HG02623 (cell line): ENCODE results near the gene DMD.

Source experiments
- ATAC-seq: cut with Tn5 transposase; IDR thresholded peaks from one replicate; pipeline ENCODE4 v1.9.1; 2021; ENCODE audit warnings: moderate library complexity; ENCODE audit not compliant: unreplicated experiment

DMD gene

DNA sequence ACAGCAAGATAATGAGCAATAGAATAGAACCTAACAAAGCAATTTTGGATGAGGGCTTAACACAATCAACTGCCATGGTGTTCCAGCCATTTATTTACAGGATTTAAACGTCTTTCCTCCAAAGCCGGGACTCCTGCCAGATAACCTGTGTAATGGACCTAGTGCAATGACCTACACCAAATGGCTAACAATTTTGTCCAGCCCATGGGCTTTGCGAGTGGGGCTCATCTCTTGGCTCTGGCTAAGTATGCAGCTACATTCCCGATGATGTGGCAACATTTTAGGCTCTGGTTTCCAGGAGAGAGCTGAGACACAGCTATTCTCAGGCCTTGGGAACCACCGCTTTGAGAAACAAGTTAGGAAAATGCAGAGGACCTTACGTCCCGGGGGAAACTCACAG lies 1317.2 kb downstream of the DMD start:
- ATAC-seq: no peak

DNA sequence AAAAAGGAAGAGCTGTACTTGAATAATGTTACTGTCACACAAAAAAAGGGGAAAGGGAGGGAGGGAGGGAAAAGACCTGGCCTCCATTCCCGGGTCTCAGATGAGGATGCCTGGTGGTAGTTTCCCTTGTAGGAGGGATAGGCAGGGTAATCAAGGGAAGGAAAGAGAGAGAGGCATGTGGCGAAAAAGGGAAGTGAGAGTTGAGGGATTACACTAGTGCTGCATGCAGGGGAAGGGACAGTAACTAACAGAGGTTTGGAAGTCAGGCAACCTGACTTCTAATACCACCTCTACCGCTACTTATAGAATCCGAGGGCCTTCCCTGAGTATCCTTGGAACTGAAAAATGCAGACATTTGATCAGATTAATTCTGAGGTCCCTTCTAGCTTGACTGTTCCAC lies 1317.8 kb downstream of the DMD start:
- no peak for ATAC-seq

DNA sequence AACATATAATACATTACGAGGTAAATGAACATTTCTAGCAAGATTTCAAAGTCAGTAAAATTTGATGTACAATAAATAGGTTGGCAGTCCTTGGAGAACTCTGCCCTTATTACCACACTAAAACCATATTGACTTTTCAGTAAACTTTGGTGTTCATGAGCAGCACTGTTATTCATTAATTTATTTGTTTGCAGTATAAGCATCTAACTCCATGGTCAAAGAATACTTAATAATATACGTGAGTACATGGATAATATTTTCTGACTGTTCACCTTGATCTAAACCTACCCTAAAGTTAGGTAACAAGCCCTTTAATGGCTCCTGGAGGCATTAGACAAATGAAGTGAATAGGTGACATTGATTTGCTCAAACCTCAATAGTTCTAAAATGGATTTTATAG lies 1322.3 kb downstream of the DMD start:
- ATAC-seq: no peak

DNA sequence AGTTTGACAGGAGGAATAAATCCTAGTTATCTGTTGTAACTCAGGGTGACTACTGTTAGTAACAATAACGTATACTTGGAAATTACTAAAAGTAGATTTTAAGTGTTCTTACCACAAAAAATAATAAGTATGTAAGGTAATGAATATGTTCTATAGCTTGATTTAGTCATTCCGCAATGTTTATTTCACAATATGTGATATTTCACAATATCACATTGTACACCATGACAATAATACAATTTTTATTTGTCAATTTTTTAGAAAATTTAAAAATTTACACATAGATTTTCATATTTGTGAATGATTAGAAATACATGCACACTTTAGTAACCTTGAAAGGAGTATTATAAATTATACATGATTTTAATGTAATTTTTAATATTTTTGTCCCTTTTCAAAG lies 1326.8 kb downstream of the DMD start:
- no peak for ATAC-seq

DNA sequence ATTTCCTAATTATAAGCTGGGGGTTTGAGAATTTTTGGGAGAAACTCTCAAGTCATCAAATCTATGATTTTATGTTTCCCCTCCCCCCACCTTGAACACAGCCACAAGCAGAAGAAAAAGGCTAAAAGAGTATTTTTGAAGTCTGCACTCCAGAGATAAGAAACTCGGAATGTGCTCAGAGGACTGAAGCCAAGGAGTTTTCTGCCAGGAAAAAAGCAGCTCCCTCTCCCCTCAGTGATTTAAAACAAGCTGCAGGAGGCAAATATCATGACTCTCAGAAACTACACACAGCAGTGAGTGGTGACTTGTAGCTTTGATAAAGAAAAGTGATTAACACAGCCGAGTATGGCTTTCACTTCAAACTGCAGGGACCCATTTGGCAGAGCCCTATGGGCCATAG lies 1339.3 kb downstream of the DMD start:
- no peak for ATAC-seq

DNA sequence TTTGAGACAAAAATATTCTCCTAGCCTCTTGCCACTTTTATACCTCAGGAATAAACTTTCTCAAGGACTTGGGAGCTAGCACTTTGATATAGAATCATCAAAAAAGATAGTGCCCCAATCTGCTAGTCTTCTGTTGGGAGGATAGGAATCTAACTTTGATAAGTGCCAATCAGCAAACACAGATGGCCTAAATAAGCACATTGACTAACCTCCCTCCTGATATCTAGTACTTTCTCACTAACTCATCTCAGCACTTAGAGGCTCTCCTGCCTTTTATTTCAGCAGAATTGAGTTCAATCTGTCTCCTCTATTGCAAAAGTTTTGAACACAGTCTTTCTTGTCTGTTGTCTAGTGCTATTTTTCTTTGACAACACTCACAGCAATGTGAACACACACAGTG lies 1341.1 kb downstream of the DMD start:
- ATAC-seq: no peak

DNA sequence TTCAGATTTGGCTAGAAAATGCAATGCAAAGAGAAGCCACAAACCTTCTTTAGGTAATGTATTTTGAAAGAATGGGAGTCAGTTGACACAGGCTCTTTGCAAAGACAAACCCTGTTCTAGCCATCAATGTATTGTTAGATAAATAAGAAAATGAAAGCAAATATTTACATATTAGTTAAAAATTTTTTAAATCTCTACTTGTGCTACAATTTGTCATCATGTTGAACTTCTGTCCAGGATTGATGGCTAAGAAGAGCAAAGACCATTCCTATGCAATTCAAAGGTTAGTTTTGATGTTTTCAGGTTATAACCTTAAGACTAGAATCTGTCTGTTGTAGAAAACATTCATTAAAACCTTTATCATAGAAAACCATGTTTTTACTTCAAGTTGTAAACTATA lies 1350.7 kb downstream of the DMD start:
- no peak for ATAC-seq

DNA sequence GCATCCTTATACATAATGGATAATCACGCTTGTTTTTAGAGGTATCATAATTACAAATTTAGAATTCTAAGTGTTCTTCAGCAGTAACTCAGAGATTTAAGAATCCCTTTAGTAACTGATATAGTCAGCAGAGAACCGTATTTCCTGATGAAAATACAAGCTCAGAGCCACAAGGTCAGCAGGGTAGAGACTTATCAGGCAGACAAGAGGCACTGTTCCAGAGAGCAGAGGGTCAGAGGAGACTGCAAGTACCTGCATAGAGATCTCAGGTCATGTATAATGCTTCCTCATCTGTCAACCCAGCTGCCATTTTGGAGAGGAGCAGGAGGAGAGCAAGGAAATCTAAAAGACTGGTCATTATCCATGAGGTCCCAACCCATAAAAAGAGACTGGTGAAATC lies 1352.4 kb downstream of the DMD start:
- no peak for ATAC-seq

DNA sequence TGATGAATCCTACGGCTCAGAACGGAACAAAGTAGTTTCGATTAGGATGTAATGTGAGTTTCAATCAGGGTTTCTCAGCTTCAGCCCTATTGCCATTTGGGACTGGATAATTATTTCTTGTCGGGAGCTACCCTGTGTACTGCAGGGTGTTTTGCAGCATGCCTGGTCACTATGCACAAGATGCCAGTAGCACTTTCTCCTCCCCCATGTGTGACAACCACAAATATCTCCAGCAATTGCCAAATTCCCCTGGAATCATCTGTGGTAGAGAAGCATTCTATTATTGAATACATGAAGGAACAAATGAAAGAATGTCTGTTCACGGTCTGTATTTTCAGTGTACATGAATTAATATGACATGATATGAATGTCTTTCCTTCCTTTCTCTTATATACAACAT lies 1356.6 kb downstream of the DMD start:
- no peak for ATAC-seq

DNA sequence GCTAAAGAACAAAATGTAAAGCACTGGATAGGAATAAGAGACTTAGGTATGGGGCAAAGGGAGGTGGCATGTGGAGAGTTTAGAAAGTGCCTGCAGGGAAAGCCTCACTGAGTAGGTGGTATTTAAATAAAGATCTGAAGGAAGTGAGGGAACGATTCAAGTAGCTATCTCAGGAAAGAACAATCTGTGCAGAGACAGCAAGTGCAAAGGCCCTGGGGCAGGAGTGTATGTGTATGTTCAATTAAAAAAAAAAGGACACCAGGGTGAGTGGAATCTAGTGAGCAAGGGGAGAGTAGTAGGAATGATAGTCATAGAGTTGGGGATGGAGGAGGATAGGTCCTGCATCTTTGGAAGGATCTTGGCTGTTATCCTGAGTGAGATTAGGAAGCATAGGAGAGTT lies 1359.6 kb downstream of the DMD start:
- no peak for ATAC-seq

DNA sequence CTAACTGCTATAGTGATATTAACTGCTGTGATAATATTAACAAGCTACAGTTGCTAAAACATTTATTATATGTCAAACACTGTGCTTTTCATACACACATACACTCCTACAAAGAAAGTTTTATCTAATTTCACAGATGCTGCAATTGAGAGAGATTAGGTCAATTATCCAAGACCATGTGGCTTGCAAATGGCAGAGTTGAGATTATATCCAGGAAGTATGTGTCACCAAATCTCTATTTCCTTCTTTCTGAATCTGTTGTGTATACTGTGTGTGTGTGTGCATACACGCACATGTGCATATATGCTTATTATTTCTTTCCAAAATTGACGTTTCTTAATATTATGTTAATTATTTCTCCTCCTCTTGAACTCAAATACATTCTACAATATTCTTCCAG lies 1363.6 kb downstream of the DMD start:
- no peak for ATAC-seq

DNA sequence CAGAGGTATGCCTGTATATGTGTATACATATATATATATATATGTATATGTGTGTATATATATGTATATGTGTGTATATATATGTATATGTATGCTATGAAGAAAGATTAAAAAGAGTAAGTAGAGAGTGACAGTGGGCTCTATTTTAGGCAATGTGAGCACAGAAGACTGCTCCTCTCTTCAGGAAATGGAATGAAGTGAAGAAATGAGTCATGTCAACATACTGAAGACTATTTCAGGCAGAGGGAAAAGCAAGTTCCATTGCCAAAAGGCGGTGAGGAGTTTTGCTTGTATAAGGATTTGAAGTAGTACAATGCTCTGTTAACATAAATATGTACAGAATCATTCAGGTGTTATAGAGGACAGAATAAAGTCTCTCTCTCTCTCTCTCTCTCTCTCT lies 1366.3 kb downstream of the DMD start:
- ATAC-seq: no peak

DNA sequence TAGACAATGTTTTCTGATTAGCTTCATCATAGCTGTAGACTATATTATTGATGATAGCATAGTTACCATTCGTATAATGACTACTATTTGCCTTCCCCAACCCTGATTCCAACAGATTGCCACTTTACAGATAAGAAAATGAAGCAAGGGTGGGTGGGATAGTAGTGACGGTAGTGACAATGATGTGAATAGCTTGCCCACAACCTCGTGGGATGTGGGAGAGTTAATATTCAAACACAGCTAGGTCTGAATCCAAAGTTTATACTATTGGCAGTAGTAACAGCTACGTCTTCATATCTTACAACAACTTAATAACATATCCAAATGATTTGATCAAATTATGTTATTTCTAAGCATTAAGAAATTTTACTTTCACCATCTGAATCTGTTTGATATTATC lies 1372.7 kb downstream of the DMD start:
- no peak for ATAC-seq

DNA sequence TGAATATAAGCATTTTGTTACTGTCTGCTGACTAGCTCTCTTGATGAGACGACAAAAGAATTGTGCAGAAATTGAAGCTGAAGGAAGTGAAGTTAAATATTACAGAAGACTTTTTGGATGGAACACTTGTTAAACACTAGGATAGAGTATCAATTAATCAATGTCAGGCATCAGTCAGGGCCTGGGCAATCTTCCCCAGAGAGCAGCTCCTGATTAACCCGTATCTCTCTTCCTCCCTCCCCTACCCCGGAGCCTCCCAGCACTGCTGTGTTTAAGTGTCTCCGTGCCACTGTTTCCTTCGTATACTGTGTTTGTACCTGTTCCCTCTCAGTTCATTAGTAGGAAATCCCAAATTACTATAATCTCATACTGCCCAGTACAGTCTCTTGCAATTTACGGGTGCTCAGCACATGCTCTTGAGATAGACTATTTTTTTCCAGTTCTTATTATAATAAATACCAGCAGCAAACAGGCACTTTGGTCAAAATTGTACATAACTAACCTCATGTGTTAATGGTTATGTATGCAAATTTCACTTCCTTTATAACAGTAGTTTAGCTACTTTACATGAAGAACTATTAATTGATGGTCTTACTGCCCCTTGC lies 1373.8 kb downstream of the DMD start:
- ATAC-seq: no peak

DNA sequence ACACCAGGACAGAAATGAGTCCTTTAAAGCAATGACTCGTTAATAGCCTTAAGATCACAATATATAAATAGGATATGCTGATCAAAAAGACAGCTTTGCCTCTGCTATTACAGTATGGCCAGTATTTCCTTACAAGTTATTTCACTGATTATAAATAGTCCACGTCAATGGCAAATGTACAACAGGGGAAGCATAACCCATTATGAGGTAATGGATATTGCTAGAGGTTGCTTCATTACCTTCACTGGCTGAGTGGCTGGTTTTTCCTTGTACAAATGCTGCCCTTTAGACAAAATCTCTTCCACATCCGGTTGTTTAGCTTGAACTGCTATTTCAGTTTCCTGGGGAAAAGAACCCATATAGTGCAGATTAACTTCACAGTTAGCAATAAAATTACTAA lies 1374.9 kb downstream of the DMD start:
- ATAC-seq: no peak

DNA sequence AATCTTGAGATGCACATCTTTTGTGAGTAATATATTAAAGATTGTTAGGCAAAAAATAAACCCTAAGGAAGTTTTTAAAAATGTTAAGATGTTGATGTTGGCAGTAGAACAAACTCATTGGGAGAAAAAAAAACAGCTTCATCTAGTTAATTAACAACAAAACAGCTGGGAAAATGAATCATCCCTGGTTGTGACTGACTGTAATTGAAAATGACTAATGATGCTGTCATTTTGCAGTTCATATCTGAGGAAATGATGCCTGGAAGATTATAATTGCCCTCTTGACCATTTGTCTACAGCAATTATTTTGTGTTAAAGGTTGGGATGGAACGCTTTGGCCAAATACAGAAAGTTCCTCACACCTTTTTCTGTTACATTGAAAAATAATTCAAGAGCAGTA lies 1379.1 kb downstream of the DMD start:
- no peak for ATAC-seq

DNA sequence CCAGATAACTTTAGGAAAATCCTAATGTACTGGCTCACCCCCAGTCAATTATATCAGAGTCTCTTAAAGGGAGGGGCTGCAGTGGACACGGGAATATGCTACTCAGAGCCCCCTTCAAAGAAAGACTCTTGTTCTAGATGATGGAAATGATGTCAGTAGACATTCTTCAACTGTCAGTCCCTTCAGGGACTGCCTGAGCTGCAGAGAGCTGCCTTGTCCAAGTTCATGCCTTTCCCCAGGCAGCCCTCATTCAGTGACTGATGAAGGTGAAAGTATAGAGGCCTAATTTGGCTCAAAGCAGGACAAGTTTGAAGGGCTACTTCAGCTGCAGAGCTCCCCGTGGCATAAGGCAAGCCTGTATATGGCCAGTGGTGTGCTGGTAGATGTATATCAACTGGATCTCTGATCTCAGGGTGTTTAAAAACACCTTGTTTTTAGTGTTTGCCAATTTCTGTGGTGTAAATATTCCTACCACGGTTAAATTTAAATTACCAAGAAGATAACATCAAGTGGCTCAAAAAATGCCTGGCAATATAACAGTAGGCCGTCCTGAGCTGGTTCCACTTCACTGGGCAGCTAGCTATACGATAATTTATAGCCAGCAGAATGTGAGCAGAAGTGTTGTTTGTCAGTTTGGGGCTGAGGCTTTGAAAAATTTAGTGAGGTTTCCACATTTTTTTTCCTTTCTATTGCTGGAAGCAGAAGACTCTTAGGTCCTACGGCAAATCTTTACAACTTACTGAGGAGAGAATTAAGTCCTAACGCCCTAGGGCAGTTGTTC lies 1390.7 kb downstream of the DMD start:
- ATAC-seq: no peak

DNA sequence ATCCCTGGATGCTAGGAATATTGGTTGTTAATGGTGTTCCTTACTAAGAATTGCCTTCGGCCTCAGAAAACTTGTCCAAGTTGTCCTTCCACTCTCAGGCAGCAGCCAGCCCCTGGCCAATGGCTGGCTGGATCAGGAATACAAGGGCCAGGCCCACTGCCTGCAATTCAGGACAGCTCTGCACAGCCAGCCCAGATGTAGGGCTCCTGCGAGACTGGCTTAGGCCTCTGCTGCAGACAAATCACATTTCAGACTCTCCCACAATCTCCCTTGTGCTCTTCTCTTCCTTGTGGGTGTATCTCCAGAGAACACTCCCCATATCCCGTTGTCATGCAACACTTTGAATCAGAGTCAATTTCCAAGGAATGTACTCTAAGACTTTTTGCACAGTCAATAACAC lies 1391.9 kb downstream of the DMD start:
- no peak for ATAC-seq

DNA sequence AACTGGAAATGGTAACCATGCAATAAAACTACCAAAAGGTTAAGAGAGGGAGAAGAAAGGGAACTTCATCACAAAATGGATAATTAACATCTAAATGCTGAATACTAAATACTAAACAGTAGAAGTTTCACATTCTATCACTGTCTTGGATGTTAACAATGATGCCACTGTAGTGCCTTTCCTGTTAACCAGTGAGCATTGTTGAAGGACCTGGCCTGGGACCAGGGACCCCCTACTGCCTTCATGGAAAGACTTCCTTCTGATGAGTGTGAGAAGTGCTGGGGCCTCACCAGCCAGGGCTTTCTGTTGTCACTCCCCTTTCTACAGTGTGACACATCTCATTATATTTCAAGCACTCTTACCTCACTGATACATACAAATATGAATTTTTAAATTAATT lies 1400.2 kb downstream of the DMD start:
- ATAC-seq: no peak

DNA sequence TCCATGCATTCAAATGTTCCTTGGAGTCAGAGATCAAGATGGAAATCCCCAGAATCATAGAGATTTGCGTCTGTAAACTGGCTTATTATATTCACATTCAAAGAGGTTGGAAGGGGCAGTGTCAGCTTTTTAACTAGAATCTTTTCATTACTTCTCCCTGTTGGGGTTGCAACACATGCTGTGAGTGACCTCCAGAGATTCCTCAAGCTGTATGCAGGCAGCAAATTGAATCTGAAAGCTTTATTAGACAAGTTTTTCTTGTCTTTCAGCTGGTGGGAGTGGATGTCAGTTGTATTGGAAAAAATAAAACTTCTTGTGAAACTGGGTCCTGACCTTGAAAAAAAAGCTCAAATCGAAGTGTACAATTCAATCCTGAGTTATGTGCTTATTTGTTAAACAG lies 1403.0 kb downstream of the DMD start:
- ATAC-seq: no peak

DNA sequence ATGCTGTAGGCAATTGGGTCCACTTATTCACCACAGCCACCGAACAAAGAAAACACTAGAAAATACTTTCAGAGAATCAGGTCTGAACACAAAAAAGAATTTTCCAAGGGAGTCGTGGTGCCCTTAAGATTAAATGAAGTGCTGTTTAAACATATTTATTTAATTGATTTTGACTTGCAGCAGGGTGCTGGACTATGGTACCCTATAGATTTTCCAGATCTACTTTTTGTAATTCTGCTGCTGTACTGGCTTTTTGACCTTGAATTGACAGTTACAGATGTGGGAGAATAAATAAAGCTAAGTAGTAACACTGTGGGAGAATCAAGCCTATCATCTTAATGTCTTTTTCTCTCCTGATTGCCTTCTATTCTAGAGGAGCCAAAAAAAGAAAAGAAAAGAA lies 1404.2 kb downstream of the DMD start:
- ATAC-seq: no peak

DNA sequence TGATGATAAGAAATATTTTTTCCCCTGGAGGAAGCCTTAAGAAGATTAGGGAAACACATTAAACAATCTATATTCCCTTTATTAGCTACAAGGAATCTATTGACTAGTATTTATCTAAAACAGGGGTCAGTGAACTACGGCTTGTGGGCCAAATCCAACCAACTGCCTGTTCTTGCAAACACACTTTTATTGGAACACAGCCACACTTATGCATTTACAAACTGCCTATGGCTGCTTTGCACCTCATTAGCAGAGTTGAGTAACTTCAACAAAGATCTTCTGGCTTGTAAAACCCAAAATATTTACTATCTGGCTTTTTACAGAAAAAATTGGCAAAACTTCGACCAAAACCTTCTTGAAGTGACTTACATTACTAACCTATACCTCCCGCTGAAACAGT lies 1405.6 kb downstream of the DMD start:
- no peak for ATAC-seq

DNA sequence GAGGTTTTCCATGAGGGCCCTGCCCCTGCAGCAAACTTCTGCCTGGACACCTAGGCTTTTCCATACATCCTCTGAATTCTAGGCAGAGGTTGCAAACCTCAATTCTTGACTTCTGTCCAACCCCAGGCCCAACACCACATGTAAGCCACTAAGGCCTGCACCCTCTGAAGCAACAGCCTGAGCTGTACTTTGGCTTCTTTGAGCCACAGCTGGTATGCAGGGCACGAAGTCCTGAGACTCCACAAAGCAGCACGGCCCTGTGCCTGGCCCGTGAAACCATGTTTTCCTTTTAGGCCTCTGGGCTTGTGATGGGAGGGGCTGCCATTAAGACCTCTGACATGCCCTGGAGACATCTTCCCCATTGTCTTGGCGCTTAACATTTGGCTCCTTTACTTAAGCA lies 1411.1 kb downstream of the DMD start:
- no peak for ATAC-seq
